ENCODE data around the gene PRKCA.
"Not testable (repeated sequence)": the region's sequence is repeated elsewhere in the genome, so short reads cannot be mapped to it uniquely, and the experiment has no call there.

The PRKCA gene

GRCh38 chr17:66386498-66387351 lies 84.3 kb downstream of the PRKCA start:
- peak; percentile 12 for DNase-seq (ENCODE audit: low spot score)

DNA sequence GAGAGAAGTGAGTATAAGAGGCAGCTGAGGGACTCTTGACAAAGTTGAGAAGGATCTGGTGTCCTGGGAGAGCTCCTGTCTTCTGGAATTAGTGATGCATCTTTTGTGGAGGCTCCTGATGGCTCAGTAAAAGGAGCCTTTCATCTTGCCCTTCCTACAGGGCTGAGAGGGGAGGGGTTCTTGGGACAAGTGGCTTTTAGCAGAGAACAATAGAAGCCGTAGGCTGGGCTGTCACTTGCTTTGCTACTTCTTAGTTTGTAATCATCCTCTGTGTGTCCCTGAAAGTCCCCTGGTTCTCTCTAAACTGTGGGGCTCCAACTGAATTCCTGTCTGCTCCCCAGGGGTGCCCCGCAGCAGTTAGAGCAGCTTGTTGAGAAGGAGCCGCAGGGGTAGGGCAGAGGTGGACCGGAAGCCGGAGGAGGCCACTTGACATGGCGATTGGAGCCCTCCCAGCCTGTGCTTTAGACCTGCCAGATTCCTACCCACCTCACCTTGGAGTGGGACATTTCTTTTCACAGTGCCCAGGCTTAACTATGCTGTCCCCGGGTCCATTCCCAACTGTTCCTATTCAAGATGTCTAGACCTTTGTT lies 85.1 kb downstream of the PRKCA start:
- no peak for DNase-seq (ENCODE audit: low spot score)

GRCh38 chr17:66392783-66393437 lies 90.5 kb downstream of the PRKCA start:
- DNase-seq (ENCODE audit: low spot score), result no peak

- no peak for DNase-seq (ENCODE audit: low spot score)
These were observed 93.5 kb downstream of the PRKCA start for GRCh38 chr17:66395961-66396360.

GRCh38 chr17:66397486-66397885 lies 95.1 kb downstream of the PRKCA start:
- no peak for DNase-seq (ENCODE audit: low spot score)

DNA sequence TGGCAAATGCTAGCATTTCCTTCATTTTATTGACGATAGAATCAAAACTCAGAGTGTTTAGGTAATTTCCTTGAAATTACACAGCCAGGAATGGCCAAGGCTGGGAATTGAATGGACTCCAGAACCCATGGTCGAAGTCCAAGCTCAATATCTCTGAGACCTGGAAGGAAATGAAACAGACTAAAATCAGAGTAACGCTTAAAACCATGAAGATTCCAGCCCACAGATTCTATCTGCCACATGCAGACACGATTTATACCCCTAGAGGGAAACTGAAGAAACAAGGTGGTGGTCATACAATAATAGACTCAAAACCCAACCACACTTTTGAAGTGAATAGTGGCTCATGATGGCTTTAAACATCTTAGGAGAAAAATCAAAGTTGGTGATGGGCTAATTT lies 95.6 kb downstream of the PRKCA start:
- no peak for DNase-seq (ENCODE audit: low spot score)

- DNase-seq (ENCODE audit: low spot score), result no peak
These were observed 96.2 kb downstream of the PRKCA start for GRCh38 chr17:66398617-66399016.

GRCh38 chr17:66399441-66399840 lies 97.0 kb downstream of the PRKCA start:
- DNase-seq (ENCODE audit: low spot score), result no peak

- DNase-seq (ENCODE audit: low spot score), result not testable (repeated sequence)
These were observed 97.8 kb downstream of the PRKCA start for GRCh38 chr17:66400041-66400688.

DNA sequence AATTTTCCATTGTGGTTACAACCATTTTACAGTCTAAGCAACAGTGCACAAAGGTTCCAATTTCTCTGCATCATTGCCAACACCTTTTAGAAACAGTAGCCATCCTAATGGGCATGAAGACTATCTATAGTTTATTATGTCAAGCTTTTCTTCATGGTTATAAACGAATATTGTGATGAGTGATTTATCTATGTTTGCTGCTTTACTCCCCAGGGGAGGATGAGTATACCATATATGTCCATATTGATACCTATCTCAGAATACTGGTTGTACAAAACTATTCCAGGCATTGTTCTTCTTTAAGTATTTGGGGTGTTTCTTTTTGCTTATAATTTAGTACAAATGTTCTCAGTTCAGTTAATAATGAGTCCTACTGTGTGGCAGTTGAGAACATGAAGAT lies 98.3 kb downstream of the PRKCA start:
- no peak for DNase-seq (ENCODE audit: low spot score)

GRCh38 chr17:66401364-66401763 lies 99.0 kb downstream of the PRKCA start:
- DNase-seq (ENCODE audit: low spot score), result no peak

GRCh38 chr17:66403846-66404556 lies 101.6 kb downstream of the PRKCA start:
- no peak for DNase-seq (ENCODE audit: low spot score)

DNA sequence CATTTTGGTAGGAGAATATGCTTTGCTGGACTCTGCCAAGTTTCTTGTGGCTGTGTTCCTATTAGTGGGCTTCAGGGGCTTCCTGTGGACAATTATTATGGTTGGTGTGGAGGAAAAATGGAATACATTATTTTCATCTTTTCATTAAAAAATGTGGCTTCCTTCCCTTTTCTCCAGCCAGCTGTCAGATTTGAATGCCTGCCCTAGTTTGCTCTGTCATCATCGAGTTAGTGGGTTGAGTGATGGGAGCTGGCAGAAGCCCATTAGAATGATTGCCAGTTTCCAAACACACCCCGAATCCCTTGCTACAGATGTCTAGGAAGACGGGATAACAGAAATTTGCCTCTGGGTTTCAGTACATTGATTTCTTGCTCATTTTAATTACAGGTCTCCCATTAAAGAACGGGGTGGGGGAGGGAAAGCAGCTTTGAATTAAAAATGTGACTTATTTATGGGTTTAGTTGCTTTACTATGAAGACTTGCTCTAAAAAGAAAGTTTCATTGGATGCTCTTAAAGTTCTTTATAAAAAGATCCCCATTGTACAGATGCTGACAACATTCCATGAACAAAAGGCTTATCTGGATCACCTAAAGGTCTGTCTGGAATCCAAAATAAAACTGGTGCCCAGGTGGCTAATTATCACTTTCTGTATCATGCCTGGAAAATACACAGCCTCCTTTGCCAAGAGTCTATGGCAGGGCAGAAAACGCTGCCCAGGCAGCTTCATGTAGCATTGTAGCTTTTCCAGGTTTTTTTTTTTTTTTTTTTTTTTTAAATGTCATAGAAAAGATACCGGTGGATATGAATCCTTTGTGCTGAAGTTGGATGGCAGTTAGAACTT lies 103.6 kb downstream of the PRKCA start:
- no peak for DNase-seq (ENCODE audit: low spot score)

DNA sequence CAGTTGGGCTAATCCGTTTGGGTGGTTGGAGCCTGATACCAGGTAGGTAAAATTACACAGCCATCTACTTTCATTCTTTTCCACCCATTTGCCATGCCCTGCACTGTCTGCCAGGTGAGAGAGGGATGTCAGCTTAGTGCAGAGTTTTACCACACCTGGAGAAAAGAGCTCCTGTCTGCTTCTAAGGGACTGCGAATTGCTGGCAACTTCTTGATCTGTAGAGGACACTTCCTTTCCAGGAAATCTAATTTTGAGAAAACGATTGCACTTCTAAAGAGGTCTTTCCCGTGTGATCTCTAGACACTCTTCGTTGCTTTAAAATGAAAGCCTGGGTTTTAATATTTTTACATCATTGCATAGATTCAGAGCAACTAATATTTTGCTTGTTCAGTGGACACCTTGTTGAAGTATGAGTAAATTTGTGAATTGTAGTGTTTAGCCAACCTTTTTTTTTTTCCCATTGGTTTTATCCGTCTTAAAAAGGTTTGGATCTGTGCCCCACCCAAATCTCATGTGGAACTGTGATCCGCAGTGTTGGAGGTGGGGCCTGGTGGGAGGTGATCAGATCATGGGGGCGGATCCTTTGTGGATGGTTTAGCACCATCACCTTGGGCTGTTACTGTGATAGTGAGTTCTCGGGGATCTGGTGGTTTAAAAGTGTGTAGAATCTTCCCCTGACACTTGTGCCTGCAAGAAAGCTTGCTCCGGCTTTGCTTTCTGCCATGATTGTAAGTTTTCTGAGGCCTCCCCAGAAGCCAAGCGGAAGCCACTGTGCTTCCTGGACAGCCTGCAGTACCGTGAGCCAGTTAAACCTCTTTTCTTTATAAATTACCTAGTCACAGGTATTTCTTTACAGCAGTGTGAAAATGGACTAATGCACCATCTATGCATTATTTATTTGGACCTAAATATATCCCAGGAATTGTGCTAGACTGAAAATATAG lies 104.6 kb downstream of the PRKCA start:
- DNase-seq (ENCODE audit: low spot score), result no peak

GRCh38 chr17:66407864-66408263 lies 105.5 kb downstream of the PRKCA start:
- DNase-seq (ENCODE audit: low spot score), result no peak

DNA sequence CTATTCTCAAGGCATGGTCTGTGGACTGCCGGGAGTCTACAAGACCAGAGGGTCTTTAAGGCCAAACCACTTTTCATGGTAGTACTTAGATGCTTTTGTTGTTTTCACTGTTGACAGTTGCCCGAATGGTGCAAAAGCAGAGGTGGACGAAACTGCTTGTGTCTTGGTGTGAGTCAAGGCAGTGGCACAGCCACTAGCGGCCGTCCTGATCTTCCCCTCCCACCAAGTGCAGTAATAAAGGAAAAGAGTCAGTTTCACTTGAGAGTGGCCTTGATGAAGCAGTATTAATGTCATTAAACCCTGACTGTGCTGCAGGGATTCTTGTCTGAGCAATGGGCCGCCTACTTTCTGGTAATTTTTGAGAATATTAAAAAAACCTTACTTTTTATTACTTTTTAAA lies 109.1 kb downstream of the PRKCA start:
- DNase-seq (ENCODE audit: low spot score), result no peak

DNA sequence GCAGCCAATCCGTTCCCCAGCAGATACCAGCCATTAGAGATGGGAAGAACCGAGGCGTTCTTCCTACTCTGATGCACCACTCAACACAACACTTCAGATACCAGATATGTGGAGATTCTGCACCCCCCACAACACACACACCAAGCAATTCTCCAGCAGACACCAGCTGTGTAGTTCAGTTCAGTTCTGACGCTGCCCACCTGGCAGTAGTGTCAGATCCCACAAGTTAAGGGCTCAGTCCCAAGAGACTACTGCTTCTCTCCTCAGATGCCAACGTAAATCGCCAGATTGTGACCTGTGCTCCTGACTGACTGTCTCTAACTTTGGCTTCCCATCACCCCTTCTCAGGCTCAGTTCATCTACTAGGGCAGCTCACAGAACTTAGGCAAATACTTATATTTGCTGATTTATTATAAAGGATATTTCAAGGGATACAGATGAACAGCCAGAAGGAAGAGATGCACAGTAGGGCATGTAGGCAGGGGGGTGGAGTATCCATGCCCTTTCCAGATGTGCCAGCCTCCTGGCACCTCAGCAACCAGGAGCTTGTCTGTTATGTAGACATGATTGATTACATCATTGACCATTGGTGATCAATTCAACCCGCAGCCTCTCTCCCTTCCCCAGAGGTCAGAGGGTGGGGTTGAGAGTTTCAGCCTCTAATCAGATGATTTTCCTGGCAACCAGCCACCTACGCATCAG lies 110.6 kb downstream of the PRKCA start:
- no peak for DNase-seq (ENCODE audit: low spot score)

DNA sequence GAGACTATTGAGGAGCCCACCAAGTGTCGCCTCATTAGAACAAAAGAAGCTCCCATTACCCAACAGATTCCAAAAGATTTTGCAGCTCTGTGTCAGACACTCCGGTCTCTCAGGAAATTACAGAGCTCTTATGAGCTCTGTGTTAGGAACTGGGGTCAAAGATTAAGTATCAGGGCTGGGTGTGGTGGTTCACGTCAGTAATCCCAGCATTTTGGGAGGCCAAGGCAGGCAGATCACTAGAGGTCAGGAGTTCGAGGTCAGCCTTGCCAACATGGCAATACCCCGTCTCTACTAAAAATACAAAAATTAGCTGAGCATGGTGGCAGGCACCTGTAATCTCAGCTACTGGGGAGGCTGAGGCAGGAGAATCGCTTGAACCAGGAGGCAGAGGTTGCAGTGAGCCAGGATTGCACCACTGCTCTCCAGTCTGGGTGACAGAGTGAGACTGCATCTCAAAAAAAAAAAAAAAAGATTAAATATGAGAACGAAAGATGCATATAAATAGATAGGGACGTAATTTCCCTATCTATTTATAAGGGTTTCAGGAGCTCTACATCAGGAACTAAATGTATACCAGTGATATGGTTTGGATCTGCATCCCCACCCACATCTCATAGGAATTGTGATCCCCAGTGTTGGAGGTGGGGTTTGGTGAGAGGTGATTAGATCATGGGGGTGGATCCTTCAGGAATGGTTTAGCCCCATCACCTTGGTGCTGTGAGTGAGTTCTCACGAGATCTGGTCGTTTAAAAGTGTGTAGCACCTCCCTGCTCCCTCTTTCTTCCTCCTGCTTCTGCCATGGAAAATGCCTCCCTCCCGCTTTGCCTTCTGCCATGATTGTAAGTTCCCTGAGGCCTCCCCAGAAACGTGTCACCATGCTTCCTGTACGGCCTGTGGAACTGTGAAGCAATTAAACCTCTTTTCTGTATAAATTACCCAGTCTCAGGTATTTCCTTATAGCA lies 111.4 kb downstream of the PRKCA start:
- DNase-seq (ENCODE audit: low spot score), result no peak

Measured in germinal center (tissue), 1 donor.